ENCODE results near the gene MOV10.

- no peak for TF ChIP-seq POLR2A (IDR thresholded peaks at IDR 0.05; ENCODE audit: low read depth, low read length)
- TF ChIP-seq CTCF (IDR thresholded peaks at IDR 0.05; ENCODE audit: extremely low read depth in 1 of 2, insufficient read depth in 1 of 2, low read depth in 1 of 2, low read length in 2 of 2) = no peak
- no peak for TF ChIP-seq MYC (IDR thresholded peaks at IDR 0.05; ENCODE audit: low read depth, low read length)
- no peak for TF ChIP-seq MAX (IDR thresholded peaks at IDR 0.05; ENCODE audit: insufficient read depth, insufficient read length)
Observed at GRCh38 chr1:112735752-112736151, 61.3 kb downstream of the MOV10 start.
